ENCODE data around the gene GPR137B.
A peak's percentile ranks its signal among the peaks of the same experiment; 100 is the strongest.
"Not testable (repeated sequence)": the region's sequence is repeated elsewhere in the genome, so short reads cannot be mapped to it uniquely, and the experiment has no call there.

GPR137B gene

DNA sequence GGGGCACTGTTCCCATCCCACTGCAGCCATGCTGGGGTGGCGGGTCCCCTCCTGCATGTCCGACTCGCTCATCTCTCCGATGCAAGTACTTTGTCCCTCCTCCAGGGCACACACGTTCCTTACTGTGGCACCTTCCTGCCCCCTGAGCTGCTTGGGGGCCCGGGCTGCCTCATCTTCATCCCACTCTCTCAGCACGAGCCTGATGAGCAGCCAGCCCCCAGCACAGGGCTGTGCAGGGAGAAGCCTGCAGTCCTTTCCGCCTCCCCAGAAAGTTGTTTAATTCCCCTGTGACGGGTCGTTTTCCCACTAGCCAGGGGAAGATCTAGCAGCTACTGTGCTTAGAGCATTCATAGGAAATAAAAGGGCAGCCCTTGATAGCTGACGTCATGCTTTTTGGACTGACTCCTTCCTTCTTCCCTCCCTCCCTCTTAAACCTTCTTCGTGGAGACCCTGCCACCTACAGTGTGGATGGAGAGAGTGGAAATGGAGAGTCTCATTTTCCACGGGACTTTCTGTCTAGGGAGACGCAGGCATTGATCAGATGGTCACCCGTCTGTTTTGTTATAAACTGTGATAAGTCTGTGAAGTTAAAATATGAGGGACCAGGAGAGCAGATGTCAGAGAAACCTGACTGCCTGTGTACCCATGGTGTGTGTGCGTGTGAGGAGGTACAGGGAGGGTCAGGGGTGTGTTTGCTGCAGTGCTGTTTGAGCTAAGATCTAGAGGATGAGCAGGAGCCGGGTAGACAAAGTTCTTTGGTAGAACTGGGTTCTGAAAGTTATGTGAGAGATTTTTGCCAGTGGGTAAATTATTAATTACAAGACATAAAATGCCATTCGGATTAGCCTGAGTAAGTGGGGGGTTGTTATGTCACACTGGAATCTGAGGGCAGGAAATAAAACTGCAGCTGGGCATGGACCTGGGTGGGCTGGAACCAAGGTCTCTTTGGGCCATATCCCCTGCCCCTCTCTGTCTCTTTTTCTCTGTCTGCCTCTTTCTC, 34.3 kb downstream of the GPR137B start:
- Histone ChIP-seq H3K4me2 (no peak overlapping the region), H3K27me3 (no peaks in the 10 kb centered on the region), H3K9ac (no peak overlapping the region), H3K4me1 (peaks cover 0 to 17% (median 8%) of the 10 kb centered on the region in 10 experiments; a peak in 12 of 20 replicates), H3K4me3 (no peak overlapping the region), H3K27ac (no peak overlapping the region), H4K20me1 (peaks cover 0 to 74% (median 0%) of the 10 kb centered on the region in 11 experiments; a peak in 8 of 22 replicates), H3K36me3 (peaks cover 9 to 99% (median 22%) of the 10 kb centered on the region in 11 experiments; a peak in 18 of 22 replicates), H3K9me3 (replicated peaks in 1 of 11) (no peaks in the 10 kb centered on the region)
- no peak for TF ChIP-seq Cebpa-rat (IDR thresholded peaks at IDR 0.05)

- H3K36me3 ChIP-seq: peaks cover 9 to 100% (median 33%) of the 10 kb centered on the region in 11 experiments; a peak in 20 of 22 replicates
- H3K27ac ChIP-seq: no peak overlapping the region
- peaks cover 0 to 52% (median 0%) of the 10 kb centered on the region in 11 experiments; a peak in 5 of 22 replicates for H4K20me1 ChIP-seq
- H3K4me1 ChIP-seq: no peaks in the 10 kb centered on the region
- no peak for TF ChIP-seq Cebpa-rat (IDR thresholded peaks at IDR 0.05)
- H3K4me2 ChIP-seq: no peak overlapping the region
- no peak overlapping the region for H3K9ac ChIP-seq
- H3K27me3 ChIP-seq: no peaks in the 10 kb centered on the region
- no peak overlapping the region for H3K4me3 ChIP-seq
- 0 out of 22 replicates have a peak, but pooled peaks cover 0 to 3% (median 0%) of the 10 kb centered on the region in 11 experiments for H3K9me3 ChIP-seq (replicated peaks in 1 of 11)
These were observed 37.3 kb downstream of the GPR137B start for GRCh38 chr1:236179634-236180033.

DNA sequence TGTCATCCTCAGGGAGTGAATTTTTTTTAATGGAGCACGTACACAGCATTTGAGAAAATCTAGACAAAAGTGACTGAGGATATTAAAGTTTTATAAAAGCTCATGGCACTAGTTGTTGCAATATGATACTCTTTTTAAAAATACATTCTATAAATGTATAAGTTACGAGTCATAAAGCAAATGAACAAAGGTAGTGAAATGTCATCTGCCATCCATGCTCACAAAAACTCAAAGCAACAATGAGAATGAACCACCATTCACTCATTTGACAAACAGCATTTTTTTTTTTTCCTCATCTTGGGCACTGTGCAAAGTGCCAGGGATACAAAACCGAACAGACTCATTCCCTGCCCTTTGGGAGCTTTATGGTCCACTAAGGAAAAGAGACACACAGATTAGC, 38.7 kb downstream of the GPR137B start:
- H3K4me1 ChIP-seq: peaks cover 7 to 9% (median 8%) of the 10 kb centered on the region in 10 experiments; a peak in 17 of 20 replicates
- H3K27me3 ChIP-seq: no peaks in the 10 kb centered on the region
- H3K9me3 ChIP-seq (replicated peaks in 1 of 11): 0 out of 22 replicates have a peak, but pooled peaks cover 0 to 6% (median 0%) of the 10 kb centered on the region in 11 experiments
- TF ChIP-seq Cebpa-rat (IDR thresholded peaks at IDR 0.05): no peak
- no peak overlapping the region for H3K4me3 ChIP-seq
- H3K4me2 ChIP-seq: no peak overlapping the region
- H3K27ac ChIP-seq: no peak overlapping the region
- peaks cover 0 to 43% (median 0%) of the 10 kb centered on the region in 11 experiments; a peak in 5 of 22 replicates for H4K20me1 ChIP-seq
- H3K9ac ChIP-seq: no peak overlapping the region
- H3K36me3 ChIP-seq: peaks cover 9 to 99% (median 33%) of the 10 kb centered on the region in 11 experiments; a peak in 20 of 22 replicates

DNA sequence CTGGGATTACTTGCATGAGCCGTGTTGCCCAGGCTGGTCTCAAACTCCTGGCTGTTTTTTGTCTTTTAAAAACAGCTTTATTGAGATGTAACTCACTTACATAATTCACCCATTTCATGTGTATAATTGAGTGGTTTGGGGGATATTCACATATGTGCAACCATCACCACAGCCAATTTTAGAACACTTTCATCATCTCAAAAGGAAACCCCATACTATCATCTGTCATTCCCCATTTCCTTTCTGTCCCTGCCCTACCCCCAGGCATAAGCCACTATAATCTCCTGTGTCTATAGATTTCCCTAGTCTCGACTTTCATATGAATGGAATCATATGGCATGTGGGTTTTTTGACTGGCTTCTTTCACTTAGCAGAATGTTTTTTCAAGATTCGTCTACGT, 43.3 kb downstream of the GPR137B start:
- Histone ChIP-seq H3K4me1 (peaks cover 7 to 19% (median 9%) of the 10 kb centered on the region in 10 experiments; a peak in 18 of 20 replicates), H3K9ac (no peak overlapping the region), H3K4me2 (peak overlapping the region in 10 of 11 experiments; percentile 26 to 61 (median 40); a peak in 14 of 22 replicates), H3K27ac (peak overlapping the region in 4 of 11 experiments; percentile 47 to 54 (median 49); a peak in 4 of 22 replicates), H3K4me3 (no peak overlapping the region), H3K9me3 (replicated peaks in 1 of 11) (peaks cover 0 to 33% (median 13%) of the 10 kb centered on the region in 11 experiments; a peak in 10 of 22 replicates), H3K36me3 (peaks cover under 1 to 80% (median 18%) of the 10 kb centered on the region in 11 experiments; a peak in 17 of 22 replicates), H3K27me3 (no peaks in the 10 kb centered on the region), H4K20me1 (peaks cover 0 to 31% (median 0%) of the 10 kb centered on the region in 11 experiments; a peak in 3 of 22 replicates)
- peak in 1 of 11 experiments; percentile 8; a peak in 1 of 22 replicates for TF ChIP-seq Cebpa-rat (IDR thresholded peaks at IDR 0.05)

DNA sequence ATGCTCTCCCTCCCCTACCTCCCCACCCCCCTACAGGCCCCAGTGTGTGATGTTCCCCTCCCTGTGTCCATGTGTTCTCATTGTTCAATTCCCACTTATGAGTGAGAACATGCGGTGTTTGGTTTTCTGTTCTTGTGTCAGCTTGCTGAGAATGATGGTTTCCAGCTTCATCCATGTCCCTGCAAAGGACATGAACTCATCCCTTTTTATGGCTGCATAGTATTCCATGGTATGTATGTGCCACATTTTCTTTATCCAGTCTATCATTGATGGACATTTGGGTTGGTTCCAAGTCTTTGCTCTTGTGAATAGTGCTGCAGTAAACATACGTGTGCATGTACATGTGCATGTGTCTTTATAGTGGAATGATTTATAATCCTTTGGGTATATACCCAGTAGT, 44.1 kb downstream of the GPR137B start:
- H3K4me3 ChIP-seq: not testable (repeated sequence)

GRCh38 chr1:236188084-236188483, 45.7 kb downstream of the GPR137B start:
- H3K36me3 ChIP-seq: peaks cover 5 to 80% (median 20%) of the 10 kb centered on the region in 11 experiments; a peak in 19 of 22 replicates
- peaks cover 0 to 34% (median 0%) of the 10 kb centered on the region in 11 experiments; a peak in 3 of 22 replicates for H4K20me1 ChIP-seq

More for the DNA sequence above, 44.1 kb downstream of the GPR137B start:
- not testable (repeated sequence) for H3K27ac ChIP-seq, H3K9ac ChIP-seq, H3K27me3 ChIP-seq, H3K4me2 ChIP-seq
- H3K4me1 ChIP-seq: peaks cover 7 to 19% (median 9%) of the 10 kb centered on the region in 10 experiments; a peak in 18 of 20 replicates
- peaks cover under 1 to 80% (median 14%) of the 10 kb centered on the region in 11 experiments; a peak in 15 of 22 replicates for H3K36me3 ChIP-seq
- peaks cover 0 to 31% (median 0%) of the 10 kb centered on the region in 11 experiments; a peak in 3 of 22 replicates for H4K20me1 ChIP-seq
- peaks cover 0 to 38% (median 13%) of the 10 kb centered on the region in 11 experiments; a peak in 10 of 22 replicates for H3K9me3 ChIP-seq (replicated peaks in 1 of 11)

DNA sequence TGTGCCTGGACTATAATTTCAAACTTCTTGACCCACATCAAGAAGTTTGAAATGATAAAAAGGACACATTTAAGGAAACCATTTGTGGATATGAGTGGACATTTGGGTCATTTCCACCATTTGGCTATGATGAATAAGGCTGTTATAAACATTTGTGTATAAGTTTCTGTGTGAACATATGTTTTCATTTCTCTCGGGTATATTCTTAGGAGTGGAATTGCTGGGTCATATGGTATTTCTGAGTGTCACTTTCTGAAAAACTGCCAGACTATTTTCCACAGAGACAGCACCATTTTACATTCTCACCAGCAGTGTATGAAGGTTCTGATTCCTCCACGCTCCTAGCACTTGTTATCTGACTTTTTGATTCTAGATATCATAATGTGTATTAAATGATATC, 50.8 kb downstream of the GPR137B start:
- TF ChIP-seq Cebpa-rat (IDR thresholded peaks at IDR 0.05): no peak
- H3K9me3 ChIP-seq (replicated peaks in 1 of 11): peaks cover 22 to 56% (median 32%) of the 10 kb centered on the region in 11 experiments; a peak in 21 of 22 replicates
- no peak overlapping the region for H3K27ac ChIP-seq

More at GRCh38 chr1:236188084-236188483, 45.7 kb downstream of the GPR137B start:
- not testable (repeated sequence) for H3K4me3 ChIP-seq, H3K27me3 ChIP-seq, H3K27ac ChIP-seq, H3K9ac ChIP-seq
- Histone ChIP-seq H3K4me1 (peaks cover 7 to 19% (median 9%) of the 10 kb centered on the region in 10 experiments; a peak in 18 of 20 replicates), H3K4me2 (peak overlapping the region in 2 of 11 experiments; percentile 17 to 40; a peak in 2 of 22 replicates), H3K9me3 (replicated peaks in 1 of 11) (peaks cover 0 to 38% (median 14%) of the 10 kb centered on the region in 11 experiments; a peak in 12 of 22 replicates)

GRCh38 chr1:236200925-236201324, 58.6 kb downstream of the GPR137B start:
- no peak for TF ChIP-seq Cebpa-rat (IDR thresholded peaks at IDR 0.05)
- Histone ChIP-seq H3K9me3 (replicated peaks in 1 of 11) (peaks cover 72 to 92% (median 81%) of the 10 kb centered on the region in 11 experiments), H3K4me2 (no peak overlapping the region)

More for the DNA sequence above, 50.8 kb downstream of the GPR137B start:
- H3K4me2 ChIP-seq: no peak overlapping the region
- peaks cover 0 to 55% (median 0%) of the 10 kb centered on the region in 11 experiments; a peak in 3 of 22 replicates for H4K20me1 ChIP-seq
- H3K4me3 ChIP-seq: no peak overlapping the region
- H3K9ac ChIP-seq: no peak overlapping the region
- no peaks in the 10 kb centered on the region for H3K27me3 ChIP-seq
- H3K36me3 ChIP-seq: peaks cover 31 to 96% (median 37%) of the 10 kb centered on the region in 11 experiments; a peak in 21 of 22 replicates
- H3K4me1 ChIP-seq: peaks cover 0 to 6% (median 0%) of the 10 kb centered on the region in 10 experiments; a peak in 7 of 20 replicates

More at GRCh38 chr1:236200925-236201324, 58.6 kb downstream of the GPR137B start:
- Histone ChIP-seq H3K4me3 (no peak overlapping the region), H4K20me1 (peaks cover 0 to 26% (median 0%) of the 10 kb centered on the region in 11 experiments; a peak in 2 of 22 replicates), H3K9ac (no peak overlapping the region), H3K27me3 (no peaks in the 10 kb centered on the region), H3K4me1 (peaks cover 0 to 38% (median 0%) of the 10 kb centered on the region in 10 experiments; a peak in 6 of 20 replicates), H3K36me3 (peaks cover 66 to 99% (median 80%) of the 10 kb centered on the region in 11 experiments), H3K27ac (no peak overlapping the region)

Measured in BLaER1 treated with 17β-estradiol and CSF1 and Interleukin-3, amounts not matched to agents 10 nM and 100 nM (cell line).